ENCODE data around the gene MAPKAPK5. TPM values are rescaled to one million over a fixed set of nuclear protein-coding genes. Genes with fewer than 3 reads are reported as not detected.
A peak's percentile ranks its signal among the peaks of the same experiment; 100 is the strongest.

Gene MAPKAPK5
- total and polyA plus RNA-seq, 2 of the 13 experiments (the other 11 are each of a cell fraction or from before 2014, with no cell fraction given), result 43.2 to 58.2 TPM

GRCh38 chr12:111887926-111888745 is 46.1 kb downstream of the MAPKAPK5 start:
- no peaks in the 10 kb centered on the region for H3K27me3 ChIP-seq (ENCODE audit: control insufficient read depth in 1 of 2, insufficient read depth in 2 of 2, low read length in 2 of 2)
- intact Hi-C loops (cut with micrococcal nuclease; ENCODE audit: unreplicated experiment) (no loop called here), in situ Hi-C loops (cut with HindIII; ENCODE audit: extremely low pct_ligation_motif_present, low pct_unique_long_range_greater_than_20kb) (no loop called here)
- no peak for DNase-seq (ENCODE audit: low spot score)
- no peak overlapping the region for H3K4me3 ChIP-seq (replicated peaks in 1 of 3; ENCODE audit: insufficient read depth in 1 of 3, low read depth in 2 of 3, low read length in 3 of 3)
- no peaks in the 10 kb centered on the region for H4K20me1 ChIP-seq (ENCODE audit: insufficient read depth, low read length)
- no peak for ATAC-seq
- H3K36me3 ChIP-seq (replicated peaks in 1 of 2; ENCODE audit: control insufficient read depth in 1 of 2, insufficient read depth in 2 of 2, low read length in 2 of 2), result peaks cover 37 to 89% of the 10 kb centered on the region in 2 experiments
- H3K9me3 ChIP-seq (ENCODE audit: low read length), result no peaks in the 10 kb centered on the region
- no peak for FAIRE-seq
- POLR2A ChIA-PET, result no interaction called here
- H3K4me2 ChIP-seq (ENCODE audit: low read depth, low read length), result no peak overlapping the region
- no peak overlapping the region for H3K9ac ChIP-seq (ENCODE audit: insufficient read depth, low read depth, low read length)
- H2AFZ ChIP-seq (ENCODE audit: low read length), result no peak overlapping the region
- TF ChIP-seq SALL2 (CRISPR knock-in tag; IDR thresholded peaks at IDR 0.05), result no peak
- no peak for TF ChIP-seq IRF2 (CRISPR knock-in tag; IDR thresholded peaks at IDR 0.05)
- no peak for TF ChIP-seq PAF1 (CRISPR knock-in tag; IDR thresholded peaks at IDR 0.05)
- no peak for TF ChIP-seq NFKB2 (CRISPR knock-in tag; IDR thresholded peaks at IDR 0.05; ENCODE audit: borderline replicate concordance)
- no peak for TF ChIP-seq PREB (CRISPR knock-in tag; IDR thresholded peaks at IDR 0.05)
- peak; percentile 60 for TF ChIP-seq RBM22 (optimal IDR thresholded peaks at IDR 0.05; ENCODE audit: low read length)
- TF ChIP-seq KDM1A (CRISPR knock-in tag; IDR thresholded peaks at IDR 0.05), result no peak
- H3K27ac ChIP-seq (ENCODE audit: extremely low read length, insufficient read depth, low read length), result no peak overlapping the region
- CTCF ChIA-PET (ENCODE audit: low intra/inter-chr PET ratio, low total read pairs), result no interaction called here
- no peaks in the 10 kb centered on the region for H3K79me2 ChIP-seq (ENCODE audit: insufficient read depth, low read length)
- WGBS (ENCODE audit: low lambda C conversion rate), result 96% methylated on average over 11 of the region's 11 CpGs
- H3K4me1 ChIP-seq (ENCODE audit: insufficient read depth, low read length), result no peaks in the 10 kb centered on the region
- no TSS peak for BruUV-seq (replicated peaks)

GRCh38 chr12:111893287-111893686 is 51.3 kb downstream of the MAPKAPK5 start:
- no peaks in the 10 kb centered on the region for H4K20me1 ChIP-seq (ENCODE audit: insufficient read depth, low read length)
- 95% methylated on average over 2 of the region's 2 CpGs for WGBS (ENCODE audit: low lambda C conversion rate)
- no peak for ATAC-seq
- H3K4me1 ChIP-seq (ENCODE audit: insufficient read depth, low read length), result peaks cover 6% of the 10 kb centered on the region
- in situ Hi-C loops (cut with HindIII; ENCODE audit: extremely low pct_ligation_motif_present, low pct_unique_long_range_greater_than_20kb), result no loop called here
- no peaks in the 10 kb centered on the region for H3K79me2 ChIP-seq (ENCODE audit: insufficient read depth, low read length)
- no peaks in the 10 kb centered on the region for H3K27me3 ChIP-seq (ENCODE audit: control insufficient read depth in 1 of 2, insufficient read depth in 2 of 2, low read length in 2 of 2)
- no peak overlapping the region for H3K9ac ChIP-seq (ENCODE audit: insufficient read depth, low read depth, low read length)
- FAIRE-seq, result no peak
- no peak for DNase-seq (ENCODE audit: low spot score)
- intact Hi-C loops (cut with micrococcal nuclease; ENCODE audit: unreplicated experiment), result no loop called here
- POLR2A ChIA-PET, result no interaction called here
- no peak overlapping the region for H3K4me2 ChIP-seq (ENCODE audit: low read depth, low read length)
- CTCF ChIA-PET (ENCODE audit: low intra/inter-chr PET ratio, low total read pairs), result no interaction called here
- H3K9me3 ChIP-seq (ENCODE audit: low read length), result no peaks in the 10 kb centered on the region
- H3K27ac ChIP-seq (ENCODE audit: extremely low read length, insufficient read depth, low read length), result no peak overlapping the region
- BruUV-seq (replicated peaks), result no TSS peak
- no peak overlapping the region for H2AFZ ChIP-seq (ENCODE audit: low read length)
- no peak for TF ChIP-seq TCF7L2 (IDR thresholded peaks at IDR 0.05; ENCODE audit: low read depth, low read length)
- no peak overlapping the region for H3K4me3 ChIP-seq (replicated peaks in 1 of 3; ENCODE audit: insufficient read depth in 1 of 3, low read depth in 2 of 3, low read length in 3 of 3)
- H3K36me3 ChIP-seq (replicated peaks in 1 of 2; ENCODE audit: control insufficient read depth in 1 of 2, insufficient read depth in 2 of 2, low read length in 2 of 2), result peaks cover 19 to 52% of the 10 kb centered on the region in 2 experiments

Measured in HepG2 (cell line).